HG03280 (cell line): Measurements from ENCODE around the gene TMEM132D.

Source experiments
- ATAC-seq: cut with Tn5 transposase; IDR thresholded peaks from one replicate; pipeline ENCODE4 v1.9.1; 2021; ENCODE audit warnings: mild to moderate bottlenecking, moderate library complexity; ENCODE audit not compliant: unreplicated experiment

TMEM132D gene

DNA sequence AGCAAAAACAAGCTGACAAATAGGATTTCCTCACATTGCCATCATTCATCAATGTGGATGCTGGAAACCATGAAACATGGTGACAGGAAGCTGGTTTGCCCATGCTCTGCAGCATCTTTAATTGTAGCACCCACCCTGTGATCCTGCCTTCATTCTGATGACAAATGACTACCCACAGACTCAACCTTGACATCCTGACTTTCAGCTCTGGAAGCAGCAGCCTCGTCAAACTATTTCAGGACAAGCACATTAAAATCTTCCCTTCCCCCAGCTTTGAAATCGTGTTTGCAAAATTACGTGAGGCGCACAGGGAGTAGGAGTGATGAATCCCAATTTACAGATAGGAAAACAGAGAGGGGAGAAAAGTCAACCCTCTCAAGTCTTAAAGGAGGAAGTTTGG lies 765.0 kb downstream of the TMEM132D start:
- no peak for ATAC-seq

- ATAC-seq: no peak
Measured at GRCh38 chr12:129136694-129137325, 767.0 kb downstream of the TMEM132D start.

DNA sequence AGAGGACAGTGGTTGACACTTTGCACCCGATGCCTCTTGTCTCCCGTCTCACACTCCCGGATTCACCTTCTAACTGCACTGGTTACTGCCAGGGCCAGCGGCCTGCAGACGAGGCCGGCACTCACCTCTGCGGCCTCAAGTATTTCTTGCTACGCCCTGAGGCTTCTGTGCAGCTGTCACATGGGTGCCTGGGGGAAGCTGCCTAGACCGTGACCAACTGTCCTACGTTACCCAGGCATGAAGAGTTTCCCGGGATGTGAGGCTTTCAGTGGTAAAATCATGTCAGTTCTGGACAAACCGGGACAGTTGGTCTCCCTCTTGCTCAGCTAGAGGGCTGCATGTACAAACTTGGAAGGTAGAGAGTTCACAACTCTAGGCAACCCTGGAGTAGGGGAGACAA lies 776.1 kb downstream of the TMEM132D start:
- ATAC-seq: no peak

GRCh38 chr12:129127211-129127610 lies 776.6 kb downstream of the TMEM132D start:
- ATAC-seq: no peak

GRCh38 chr12:129119537-129119936 lies 784.3 kb downstream of the TMEM132D start:
- ATAC-seq: no peak

- no peak for ATAC-seq
Measured at GRCh38 chr12:129115558-129115957, 788.3 kb downstream of the TMEM132D start.

DNA sequence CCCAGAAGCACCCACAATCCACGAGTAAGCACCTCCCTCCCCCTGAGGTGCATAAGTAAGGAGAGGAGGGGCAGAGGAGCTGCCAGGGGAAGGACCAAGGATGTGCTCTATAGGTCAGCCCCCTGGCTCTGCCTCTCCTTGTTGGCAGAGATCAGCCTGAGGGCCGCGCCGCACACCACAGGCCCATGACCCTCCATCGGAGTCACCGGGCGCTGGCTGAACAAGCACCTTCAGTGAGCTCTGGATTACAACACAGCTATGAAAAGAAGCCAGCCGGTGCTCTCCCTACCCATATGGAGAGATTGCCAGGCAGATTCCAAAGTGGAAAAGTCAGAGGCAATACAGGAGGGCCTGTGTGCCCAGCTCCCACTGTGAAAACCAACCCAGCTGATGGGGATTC lies 793.2 kb downstream of the TMEM132D start:
- no peak for ATAC-seq

DNA sequence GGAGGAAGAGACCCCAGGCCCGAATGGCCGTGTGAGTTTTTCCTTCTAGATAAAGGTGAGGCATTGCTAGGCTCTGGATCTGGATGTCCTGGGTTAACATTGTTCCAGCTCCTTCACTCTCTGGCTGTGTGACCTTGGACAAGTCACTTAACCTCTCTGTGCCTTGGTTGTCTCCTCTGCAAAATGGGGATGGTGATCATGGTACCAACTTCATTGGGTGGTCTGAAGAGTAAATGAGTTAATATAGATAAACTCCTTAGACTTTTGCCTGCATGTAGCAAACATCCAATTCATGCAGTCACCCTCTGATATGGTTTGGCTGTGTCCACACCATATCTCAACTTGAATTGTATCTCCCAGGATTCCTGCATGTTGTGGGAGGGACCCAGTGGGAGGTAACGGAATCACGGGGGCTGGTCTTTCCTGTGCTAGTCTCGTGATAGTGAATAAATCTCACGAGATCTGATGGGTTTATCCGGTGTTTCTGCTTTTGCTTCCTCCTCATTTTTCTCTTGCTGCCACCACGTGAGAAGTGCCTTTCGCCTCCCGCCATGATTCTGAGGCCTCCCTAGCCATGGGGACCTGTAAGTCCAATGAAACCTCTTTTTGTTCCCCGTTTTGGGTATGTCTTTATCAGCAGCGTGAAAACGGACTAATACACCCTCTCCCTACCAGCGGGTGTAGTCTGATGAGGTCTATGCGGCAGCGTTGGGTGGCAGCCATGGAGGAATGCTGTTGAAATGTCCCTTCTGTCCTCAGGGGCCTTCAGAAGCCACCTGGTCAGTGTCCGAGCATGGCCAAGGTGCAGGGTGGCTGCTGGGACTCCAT lies 794.4 kb downstream of the TMEM132D start:
- no peak for ATAC-seq

GRCh38 chr12:129106772-129107171 lies 797.1 kb downstream of the TMEM132D start:
- no peak for ATAC-seq

GRCh38 chr12:129103231-129103630 lies 800.6 kb downstream of the TMEM132D start:
- ATAC-seq: no peak

- no peak for ATAC-seq
Measured at GRCh38 chr12:129102233-129102632, 801.6 kb downstream of the TMEM132D start.

DNA sequence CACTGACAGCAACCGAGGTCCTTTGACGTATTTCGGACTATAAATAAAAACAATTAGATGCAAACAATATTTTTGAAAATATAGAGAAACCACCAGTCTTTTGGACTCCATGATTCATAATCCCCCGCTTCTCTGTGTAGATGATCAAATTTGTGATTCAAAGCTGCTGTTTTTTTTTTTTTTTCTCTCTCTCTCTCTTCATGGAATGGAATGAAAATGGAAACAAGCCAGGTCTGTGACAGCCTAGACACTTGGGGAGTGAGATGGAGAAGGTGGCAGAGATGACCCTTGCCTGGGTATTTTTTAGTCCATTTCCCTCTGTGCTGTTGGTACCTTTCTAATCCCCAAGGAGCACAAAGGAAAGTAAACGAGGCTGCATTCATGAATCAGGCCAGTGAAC lies 802.0 kb downstream of the TMEM132D start:
- ATAC-seq: no peak

DNA sequence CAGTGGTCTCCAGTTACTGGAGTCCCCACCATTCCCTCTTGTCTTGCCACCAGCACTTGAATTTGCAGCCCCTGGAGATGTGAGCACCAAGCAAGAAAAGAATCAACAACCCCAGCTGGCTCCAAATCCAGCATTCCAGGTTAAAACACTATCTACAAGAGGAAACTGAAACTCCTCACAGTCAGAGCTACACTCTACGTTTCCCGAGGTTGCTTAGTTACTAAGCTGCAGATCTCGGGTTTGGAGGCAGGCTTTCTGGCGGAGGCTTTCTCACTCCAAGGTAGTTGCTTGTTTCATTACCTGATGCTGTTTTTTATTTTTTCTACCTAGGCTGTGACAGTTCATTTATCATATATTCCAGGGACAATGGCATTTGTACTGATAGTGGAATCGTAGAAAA lies 802.4 kb downstream of the TMEM132D start:
- ATAC-seq: no peak

- no peak for ATAC-seq
Measured at GRCh38 chr12:129097451-129097850, 806.4 kb downstream of the TMEM132D start.

DNA sequence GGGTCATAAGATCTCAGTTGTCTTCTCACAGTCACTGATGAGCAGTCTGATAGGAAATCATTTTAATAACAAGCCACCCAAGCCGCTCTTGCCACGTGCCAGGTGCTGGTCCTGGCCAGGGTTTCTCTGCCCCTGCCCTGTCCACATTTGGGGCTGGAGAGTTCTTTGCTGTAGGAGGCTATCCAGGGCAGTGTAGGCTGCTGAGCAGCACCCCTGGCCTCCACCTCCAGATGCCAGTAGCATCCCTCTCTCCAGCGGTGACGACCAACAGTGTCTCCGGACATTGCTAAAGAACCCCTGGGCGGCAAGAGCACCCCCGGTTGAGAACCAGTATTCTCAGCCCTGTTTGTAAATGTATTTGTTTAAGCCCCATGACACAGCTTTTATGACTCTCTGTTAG lies 806.9 kb downstream of the TMEM132D start:
- no peak for ATAC-seq

GRCh38 chr12:129096184-129096583 lies 807.6 kb downstream of the TMEM132D start:
- no peak for ATAC-seq

GRCh38 chr12:129089576-129089975 lies 814.2 kb downstream of the TMEM132D start:
- no peak for ATAC-seq

GRCh38 chr12:129084875-129085826 lies 818.7 kb downstream of the TMEM132D start:
- no peak for ATAC-seq

DNA sequence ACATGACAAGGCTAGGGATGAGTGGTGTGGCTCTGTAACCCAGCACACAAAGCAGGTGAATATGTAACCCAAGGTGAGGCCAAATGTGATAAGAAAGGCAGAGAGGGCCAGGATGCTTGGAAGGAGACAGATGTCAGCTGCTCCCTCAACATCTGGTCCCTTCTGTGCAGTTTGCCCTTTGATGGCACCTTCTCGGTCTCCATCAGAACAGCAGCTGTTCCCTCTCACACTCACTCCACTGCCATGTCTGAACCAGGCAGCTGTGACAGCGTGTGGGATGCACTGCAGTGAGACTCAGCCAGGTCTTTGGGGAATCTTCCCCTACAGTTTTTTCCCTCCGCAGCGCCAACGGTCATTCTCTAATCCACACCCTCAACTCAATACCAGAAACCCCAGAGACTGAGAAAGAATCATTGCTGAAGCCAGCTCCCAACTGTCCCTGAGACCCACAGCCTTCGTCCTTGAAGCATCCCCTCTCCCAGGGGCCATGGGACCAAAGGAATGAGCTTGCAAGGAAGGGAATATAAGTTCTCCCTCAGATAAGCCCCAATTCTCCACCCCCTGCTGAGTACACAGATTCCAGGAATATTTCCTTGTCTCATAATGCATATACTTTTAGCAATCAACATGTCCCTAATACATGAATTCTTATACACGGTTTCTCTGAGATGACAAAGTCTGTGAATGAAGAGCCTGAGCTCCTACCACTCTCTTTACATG lies 820.5 kb downstream of the TMEM132D start:
- no peak for ATAC-seq

- no peak for ATAC-seq
Measured at GRCh38 chr12:129082441-129082840, 821.4 kb downstream of the TMEM132D start.
